Right cardiac atrium (tissue), 5 donors: ENCODE data around the gene HIVEP2. TPM values are rescaled to one million over a fixed set of nuclear protein-coding genes. Genes with fewer than 3 reads are reported as not detected.

Source experiments
- ATAC-seq, 2 donors: fragments of 200-7000 bp; cut with Tn5 transposase; one replicate each; pipeline versions ENCODE4 v1.8.0 to v1.9.1; 2020; ENCODE audit warnings: moderate library complexity in 2 of 2, mild to moderate bottlenecking in 1 of 2
- DNase-seq, 3 donors: peaks; one replicate each; pipeline ENCODE4 v3.0.0-alpha.2; 2020
- H3K27ac ChIP-seq: one replicate; pipeline ENCODE4 v1.5.1; 2013; ENCODE audit warnings: mild to moderate bottlenecking, low read length, control low read depth, moderate library complexity
- H3K27me3 ChIP-seq: one replicate; pipeline ENCODE4 v1.6.1; 2013; ENCODE audit not compliant: control insufficient read depth, insufficient read depth
- H3K4me1 ChIP-seq: one replicate; pipeline ENCODE4 v1.6.1; 2013; ENCODE audit warnings: low read length; ENCODE audit not compliant: control insufficient read depth, insufficient read depth
- H3K4me3 ChIP-seq: one replicate; pipeline ENCODE4 v1.5.1; 2013; ENCODE audit warnings: low read length, control low read depth
- H3K9me3 ChIP-seq: one replicate; pipeline ENCODE4 v1.6.1; 2013; ENCODE audit warnings: low read length; ENCODE audit not compliant: control insufficient read depth
- WGBS: extraction: QIAGEN DNeasy Blood & Tissue Kit; methylation state at CpG from one replicate; pipeline ENCODE4 v1.1.7; 2013; 5-methylcytosine and 5-hydroxymethylcytosine counted together
- intact Hi-C, 4 donors: fragments of 100-400 bp; cut with DNase I; formaldehyde crosslinking; loops; one replicate each; pipeline versions ENCODE4 v1.11.0 to v1.14.0; 2022 to 2023
- polyA plus RNA-seq: library from polyadenylated mRNA; stranded (reverse); fragments of 200-250 nt; gene quantifications from one replicate; pipeline ENCODE4 v1.2.3, GENCODE V29; 2013
- total RNA-seq, 4 donors: library from RNA; stranded (reverse); fragmentation: NEBNext Ultra II Directional; extraction: Animal tissue kit (Norgen Biotek cat#: 25700); gene quantifications; one replicate each; pipeline ENCODE4 v1.2.1, GENCODE V29; 2021
- donor health status: healthy with polysubstance abuse.
- donor health status: DM: no; HTN: yes; CAD: no.
- donor health status: DM: no; HTN: no; CAD: no.
- donor health status: DM: no; HTN: yes; CAD: no; lungs with severe emphysema.
- donor health status: DM: yes; HTN: yes; CAD: no.

The HIVEP2 gene
- total and polyA plus RNA-seq, 5 donors: 4.5 to 29.0 (median 15.6) TPM

GRCh38 chr6:142848976-142849375, 96.0 kb downstream of the HIVEP2 start:
- DNase-seq (no peak), ATAC-seq (no peak)
- H3K4me3 ChIP-seq: no peak overlapping the region
- no peak overlapping the region for H3K27ac ChIP-seq
- no peaks in the 10 kb centered on the region for H3K27me3 ChIP-seq
- peaks cover 15% of the 10 kb centered on the region for H3K4me1 ChIP-seq
- no peaks in the 10 kb centered on the region for H3K9me3 ChIP-seq
- intact Hi-C loops: loop anchor here in 1 of 4 donors (10.0 kb wide), 1 partner anchor 96 kb away; the partner anchor contains the start of gene HIVEP2
- WGBS: 82% methylated on average over 3 of the region's 3 CpGs

- no peak overlapping the region for H3K4me3 ChIP-seq
- intact Hi-C loops: loop anchor here in 1 of 4 donors (10.0 kb wide), 1 partner anchor 97 kb away; the partner anchor contains the start of gene HIVEP2
- H3K9me3 ChIP-seq: no peaks in the 10 kb centered on the region
- ATAC-seq: no peak
- H3K27ac ChIP-seq: no peak overlapping the region
- no peak for DNase-seq
- no peaks in the 10 kb centered on the region for H3K27me3 ChIP-seq
- H3K4me1 ChIP-seq: peaks cover 13% of the 10 kb centered on the region
Observed at GRCh38 chr6:142848156-142848555, 96.8 kb downstream of the HIVEP2 start.

GRCh38 chr6:142846883-142847287, 98.1 kb downstream of the HIVEP2 start:
- Histone ChIP-seq H3K4me3 (no peak overlapping the region), H3K27ac (peak overlapping the region; percentile 98), H3K27me3 (no peaks in the 10 kb centered on the region), H3K4me1 (peaks cover 13% of the 10 kb centered on the region), H3K9me3 (no peaks in the 10 kb centered on the region)
- intact Hi-C loops: loop anchor here in 1 of 4 donors (10.0 kb wide), 1 partner anchor 98 kb away; the partner anchor contains the start of gene HIVEP2
- 35% methylated on average over 5 of the region's 5 CpGs for WGBS
- peak; percentile 44 to 70 for ATAC-seq
- peak in 1 of 3 donors; percentile 24 for DNase-seq

GRCh38 chr6:142846459-142846831, 98.5 kb downstream of the HIVEP2 start:
- 39% methylated on average over 2 of the region's 2 CpGs for WGBS
- DNase-seq: no peak
- intact Hi-C loops: loop anchor here in 1 of 4 donors (10.0 kb wide), 1 partner anchor 98 kb away; the partner anchor contains the start of gene HIVEP2
- Histone ChIP-seq H3K27me3 (no peaks in the 10 kb centered on the region), H3K9me3 (no peaks in the 10 kb centered on the region), H3K4me3 (no peak overlapping the region), H3K4me1 (peaks cover 13% of the 10 kb centered on the region), H3K27ac (peak overlapping the region; percentile 98)
- ATAC-seq: no peak

- intact Hi-C loops: loop anchor here in 1 of 4 donors (10.0 kb wide), 1 partner anchor 99 kb away; the partner anchor contains the start of gene HIVEP2
- Histone ChIP-seq H3K9me3 (no peaks in the 10 kb centered on the region), H3K27ac (peak overlapping the region; percentile 98), H3K4me3 (peak overlapping the region; percentile 28), H3K27me3 (no peaks in the 10 kb centered on the region), H3K4me1 (peaks cover 11% of the 10 kb centered on the region)
- DNase-seq (peak; percentile 90 to 96 (median 95)), ATAC-seq (peak; percentile 97 to 98)
- WGBS: 10% methylated on average over 23 of the region's 23 CpGs
Observed at GRCh38 chr6:142845624-142846458, 99.1 kb downstream of the HIVEP2 start.

GRCh38 chr6:142845143-142845571, 99.8 kb downstream of the HIVEP2 start:
- peak overlapping the region; percentile 98 for H3K27ac ChIP-seq
- no peak for ATAC-seq
- peak overlapping the region; percentile 28 for H3K4me3 ChIP-seq
- H3K27me3 ChIP-seq: no peaks in the 10 kb centered on the region
- intact Hi-C loops: loop anchor here in 1 of 4 donors (10.0 kb wide), 1 partner anchor 100 kb away; the partner anchor contains the start of gene HIVEP2
- DNase-seq: no peak
- WGBS: 58% methylated on average over 2 of the region's 2 CpGs
- peaks cover 11% of the 10 kb centered on the region for H3K4me1 ChIP-seq
- no peaks in the 10 kb centered on the region for H3K9me3 ChIP-seq

- peak overlapping the region; percentile 24 for H3K27ac ChIP-seq
- H3K9me3 ChIP-seq: no peaks in the 10 kb centered on the region
- ATAC-seq (no peak), DNase-seq (no peak)
- no peaks in the 10 kb centered on the region for H3K27me3 ChIP-seq
- no peak overlapping the region for H3K4me3 ChIP-seq
- intact Hi-C loops: loop anchor here in 2 of 4 donors (5.0 to 10.0 kb wide), 2 partner anchors 101 to 147 kb away; partner anchors contain the start of gene HIVEP2 (in 1 of the 2)
- peaks cover 11% of the 10 kb centered on the region for H3K4me1 ChIP-seq
- 70% methylated on average over 6 of the region's 6 CpGs for WGBS
Observed at GRCh38 chr6:142844065-142844755, 100.8 kb downstream of the HIVEP2 start.

GRCh38 chr6:142843361-142843760, 101.6 kb downstream of the HIVEP2 start:
- Histone ChIP-seq H3K27ac (peak overlapping the region; percentile 30), H3K4me3 (no peak overlapping the region), H3K27me3 (no peaks in the 10 kb centered on the region), H3K4me1 (peaks cover 11% of the 10 kb centered on the region), H3K9me3 (no peaks in the 10 kb centered on the region)
- intact Hi-C loops: loop anchor here in 2 of 4 donors (5.0 to 10.0 kb wide), 2 partner anchors 101 to 146 kb away; partner anchors contain the start of gene HIVEP2 (in 1 of the 2)
- no peak for DNase-seq
- 67% methylated on average over 4 of the region's 4 CpGs for WGBS
- no peak for ATAC-seq

- intact Hi-C loops: loop anchor here in 2 of 4 donors (5.0 to 10.0 kb wide), 2 partner anchors 102 to 145 kb away; partner anchors contain the start of gene HIVEP2 (in 1 of the 2)
- H3K27ac ChIP-seq: no peak overlapping the region
- H3K9me3 ChIP-seq: no peaks in the 10 kb centered on the region
- ATAC-seq: no peak
- peaks cover 11% of the 10 kb centered on the region for H3K4me1 ChIP-seq
- H3K27me3 ChIP-seq: no peaks in the 10 kb centered on the region
- 47% methylated on average over 11 of the region's 11 CpGs for WGBS
- no peak for DNase-seq
- H3K4me3 ChIP-seq: peak overlapping the region; percentile 52
Observed at GRCh38 chr6:142842418-142843261, 102.3 kb downstream of the HIVEP2 start.

GRCh38 chr6:142841915-142842314, 103.1 kb downstream of the HIVEP2 start:
- no peaks in the 10 kb centered on the region for H3K27me3 ChIP-seq
- intact Hi-C loops: loop anchor here in 2 of 4 donors (5.0 to 10.0 kb wide), 2 partner anchors 103 to 145 kb away; partner anchors contain the start of gene HIVEP2 (in 1 of the 2)
- no peaks in the 10 kb centered on the region for H3K9me3 ChIP-seq
- H3K27ac ChIP-seq: no peak overlapping the region
- H3K4me1 ChIP-seq: peaks cover 10% of the 10 kb centered on the region
- DNase-seq (no peak), ATAC-seq (no peak)
- 64% methylated on average over 1 of the region's 1 CpG for WGBS
- peak overlapping the region; percentile 52 for H3K4me3 ChIP-seq
